Measurements from ENCODE around the gene IL17RB.

IL17RB gene

DNA sequence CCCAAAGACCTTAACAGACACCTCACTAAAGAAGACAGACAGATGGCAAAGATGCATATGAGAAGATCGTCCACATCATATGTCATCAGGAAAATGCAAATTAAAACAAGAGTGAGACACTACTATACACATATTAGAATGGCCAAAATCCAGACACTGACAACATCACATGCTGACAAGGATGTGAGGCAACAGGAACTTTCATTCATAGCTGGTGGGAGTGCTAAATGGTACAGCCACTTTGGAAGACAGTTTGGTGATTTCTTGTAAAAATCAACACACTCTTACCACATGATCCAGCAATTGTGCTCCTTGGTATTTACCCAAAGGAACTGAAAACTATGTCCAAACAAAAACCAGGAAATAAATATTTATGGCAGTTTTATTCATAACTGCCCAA lies 17.8 kb upstream of the IL17RB start:
- DNase-seq (ENCODE audit: low read depth, low spot score) = no peak

DNA sequence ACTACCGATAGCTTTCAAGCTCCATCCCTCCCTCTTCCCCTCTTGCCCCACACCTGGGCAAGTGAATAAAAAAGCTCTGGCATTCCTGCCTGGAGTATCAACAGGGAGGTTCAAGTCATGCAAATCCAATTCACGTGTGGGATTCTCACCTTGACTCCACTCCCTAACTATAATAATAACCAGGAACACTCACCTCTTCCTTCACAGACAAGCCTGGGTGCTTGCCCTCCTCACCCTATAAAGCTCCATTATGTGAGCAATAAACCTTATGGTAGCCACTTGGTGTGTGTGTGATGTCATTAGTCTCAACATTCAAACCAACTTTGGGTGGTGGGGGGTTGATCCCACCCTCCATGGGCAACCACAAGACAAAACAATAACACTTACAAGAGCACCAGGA lies 16.8 kb upstream of the IL17RB start:
- no peak for DNase-seq (ENCODE audit: low read depth, low spot score)

DNA sequence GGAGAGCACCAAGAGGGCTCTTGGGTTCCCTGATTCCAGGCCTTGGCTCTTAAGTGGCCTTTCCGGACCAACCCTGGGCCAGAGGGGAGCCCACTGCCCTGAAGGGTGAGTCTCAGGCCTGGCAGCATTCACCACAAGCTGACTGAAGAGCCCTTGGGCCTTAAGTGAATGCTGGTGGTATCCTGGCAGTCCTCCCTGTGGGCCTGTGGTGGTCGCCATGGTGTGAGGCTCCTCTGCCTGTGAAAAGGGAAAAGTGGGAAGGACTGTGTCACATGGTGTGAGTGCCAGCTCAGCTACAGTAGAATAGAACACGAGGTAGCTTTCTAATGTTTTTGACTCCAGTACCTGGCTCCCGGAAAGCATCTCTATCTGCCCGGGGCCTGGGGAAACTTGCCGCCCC lies 15.4 kb upstream of the IL17RB start:
- no peak for DNase-seq (ENCODE audit: low read depth, low spot score)

DNA sequence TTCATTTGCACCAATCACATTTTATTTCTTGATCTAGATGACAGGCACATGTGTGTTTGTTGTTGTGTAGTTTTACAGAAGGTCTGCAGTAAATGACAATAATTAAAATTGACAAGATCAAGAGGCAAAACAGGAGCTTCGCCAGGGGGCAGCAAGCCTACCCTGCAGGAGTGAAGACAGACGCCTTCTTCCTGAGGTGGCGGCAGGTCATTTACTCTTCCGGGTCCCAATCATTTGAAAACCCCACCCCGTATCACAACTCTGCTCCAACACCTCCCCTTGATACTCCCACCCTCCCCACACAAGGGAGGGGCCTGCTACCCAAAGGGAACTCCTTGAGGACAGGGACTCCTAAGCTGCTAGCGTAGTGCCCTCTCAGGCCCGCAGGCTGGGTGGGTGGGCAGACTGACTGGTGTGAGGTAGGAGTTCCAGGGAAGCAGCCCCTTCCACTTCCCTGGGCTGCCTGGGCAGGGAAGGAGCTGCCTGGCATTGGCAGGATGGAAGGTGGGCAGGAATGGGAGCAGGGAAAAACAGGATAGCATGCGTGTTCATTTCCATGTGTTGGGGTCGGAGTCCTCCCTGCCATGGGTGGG lies 13.2 kb upstream of the IL17RB start:
- no peak for DNase-seq (ENCODE audit: low read depth, low spot score)

DNA sequence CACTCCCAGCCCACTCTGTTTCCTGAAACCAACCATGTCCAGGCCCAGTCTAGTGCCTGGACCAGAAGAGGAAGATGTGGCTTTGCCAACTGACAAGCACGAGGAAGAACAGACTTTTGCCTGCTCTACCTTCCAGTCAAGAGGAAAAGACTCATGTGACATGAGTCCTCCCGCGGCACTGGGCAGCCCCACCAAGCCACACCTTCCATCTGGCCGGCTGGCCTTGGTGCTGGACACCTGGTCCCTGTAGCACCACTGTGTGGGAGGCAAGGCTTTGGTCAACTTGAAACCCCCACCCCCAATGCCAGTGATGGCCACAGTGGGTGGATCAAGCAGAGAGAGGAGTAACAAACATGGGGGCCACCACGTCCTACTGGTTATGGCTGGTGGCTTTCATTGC lies 12.7 kb upstream of the IL17RB start:
- DNase-seq (ENCODE audit: low read depth, low spot score) = no peak

DNA sequence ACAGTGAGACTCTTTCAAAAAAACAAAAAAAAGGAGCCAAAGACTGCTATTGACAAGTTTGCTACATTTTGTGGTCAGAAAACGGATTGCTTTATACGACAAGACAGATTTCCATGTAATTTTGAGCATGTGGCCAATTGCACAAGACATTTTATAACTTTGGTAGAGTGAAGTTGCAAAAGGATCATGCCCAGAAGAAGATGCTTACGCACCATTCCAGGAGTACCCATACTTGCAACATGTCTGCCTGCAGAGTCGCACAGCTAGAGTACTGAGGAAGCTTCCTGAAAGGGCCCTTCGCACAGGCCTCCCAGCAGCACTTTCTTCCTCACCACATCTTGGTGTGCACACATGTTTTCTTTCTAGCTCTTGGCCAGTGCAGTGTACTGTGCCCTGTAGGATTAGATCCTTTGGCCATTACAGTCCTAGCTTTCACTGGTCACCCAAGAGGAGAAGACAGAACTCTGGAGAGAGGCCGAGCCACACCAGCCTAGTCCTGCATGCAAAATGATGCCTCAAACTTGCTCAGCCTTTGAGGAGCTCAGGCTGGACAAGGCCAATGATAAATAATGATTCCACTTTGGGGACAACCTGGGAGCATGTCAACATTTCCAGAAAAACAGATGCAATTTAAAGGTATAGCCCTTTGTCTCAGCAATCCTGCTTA lies 11.8 kb upstream of the IL17RB start:
- DNase-seq (ENCODE audit: low read depth, low spot score) = no peak

DNA sequence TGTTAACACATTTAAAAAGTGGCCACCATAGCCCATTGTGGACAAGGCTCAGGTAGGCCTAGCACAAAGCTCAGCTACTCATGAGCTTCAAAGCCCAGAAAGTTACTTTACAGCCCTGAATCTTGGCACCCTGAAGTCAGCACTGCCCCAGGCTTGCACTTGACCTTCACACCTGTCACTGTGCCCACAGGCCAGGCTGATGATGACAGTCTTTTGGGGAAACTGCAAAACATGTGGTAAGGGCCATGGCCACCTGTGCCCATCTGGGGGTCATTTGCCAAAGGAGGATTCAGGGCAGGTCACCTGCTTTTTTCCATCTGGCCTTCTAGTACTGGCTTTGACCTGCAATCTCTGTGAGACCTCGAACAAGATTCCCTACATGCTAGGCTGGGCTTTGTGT lies 11.1 kb upstream of the IL17RB start:
- DNase-seq (ENCODE audit: low read depth, low spot score) = no peak

DNA sequence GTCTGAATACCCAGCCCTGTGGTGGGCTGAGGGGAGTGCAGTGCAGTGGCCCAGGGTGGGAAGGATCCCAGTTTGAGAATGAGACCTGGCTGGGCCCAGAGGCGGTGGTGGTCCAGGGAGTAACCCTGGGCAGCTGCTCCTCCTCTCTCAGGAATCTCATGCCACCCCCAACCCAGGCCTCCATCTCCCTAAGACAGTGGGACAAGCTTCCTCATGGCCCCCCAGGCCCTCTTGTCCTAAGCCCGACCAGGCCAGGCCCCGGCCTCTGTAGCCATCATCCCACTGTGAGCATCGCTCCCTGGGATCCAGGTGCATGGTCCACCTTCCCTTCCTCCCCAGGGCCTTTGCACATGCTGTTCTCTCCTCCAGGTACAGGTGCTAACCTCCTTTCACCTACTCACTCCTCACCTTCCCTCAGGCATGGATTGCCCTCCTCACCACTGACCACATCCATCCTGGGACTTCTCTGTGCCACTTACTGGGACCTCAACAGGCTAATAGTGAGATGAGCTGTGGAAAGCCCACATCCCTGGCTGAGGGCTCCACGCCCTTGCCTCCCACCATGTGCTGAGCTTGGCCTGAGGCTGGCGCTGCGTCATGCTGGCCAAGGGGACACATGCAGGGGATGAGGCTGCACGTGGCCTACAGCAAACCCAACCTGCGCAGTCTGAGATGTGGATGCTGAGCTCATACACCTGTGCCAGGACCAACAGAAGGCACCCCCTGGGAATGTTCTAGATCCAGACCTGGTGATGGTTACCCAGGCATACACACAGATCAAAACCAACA lies 10.1 kb upstream of the IL17RB start:
- DNase-seq (ENCODE audit: low read depth, low spot score) = no peak

DNA sequence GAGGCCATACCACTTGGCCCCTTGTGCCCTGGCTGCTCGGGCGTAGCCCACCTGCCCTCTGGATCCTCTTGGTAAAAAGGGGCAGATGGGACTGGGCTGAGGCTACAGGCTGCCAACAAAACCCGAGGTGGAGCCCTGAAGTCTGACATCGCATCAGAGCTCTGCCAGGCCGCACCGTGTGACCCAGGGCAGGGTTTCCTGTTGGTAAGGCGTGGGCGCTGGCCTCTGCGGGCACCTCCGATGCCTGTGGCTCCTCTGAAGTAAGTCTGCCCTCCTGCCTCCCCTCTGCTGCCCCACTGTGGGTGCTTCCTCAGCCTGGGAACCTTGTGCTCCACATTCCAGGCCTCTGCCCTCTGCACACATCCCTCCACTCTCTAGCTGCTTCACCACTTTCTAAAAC lies 9.0 kb upstream of the IL17RB start:
- no peak for DNase-seq (ENCODE audit: low read depth, low spot score)

DNA sequence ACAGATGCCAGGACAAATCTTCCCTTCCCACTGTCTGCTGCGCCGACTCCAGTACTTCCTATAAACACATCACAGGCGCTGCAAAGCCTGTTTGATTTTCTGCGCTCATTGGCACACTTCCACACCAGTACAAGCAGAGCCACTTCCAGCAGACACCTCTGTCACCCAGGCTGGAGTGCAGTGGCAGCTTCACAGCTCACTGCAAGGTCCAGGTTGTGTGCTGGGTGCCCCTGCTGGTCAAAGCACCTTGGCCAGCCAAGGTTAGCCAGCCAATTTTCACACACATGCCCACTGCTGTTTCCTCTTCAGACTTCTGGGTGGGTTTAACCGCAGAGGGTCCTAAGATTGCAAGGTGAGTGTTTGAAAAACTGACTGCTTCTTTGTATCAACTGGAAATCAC lies 5.1 kb upstream of the IL17RB start:
- no peak for DNase-seq (ENCODE audit: low read depth, low spot score)

DNA sequence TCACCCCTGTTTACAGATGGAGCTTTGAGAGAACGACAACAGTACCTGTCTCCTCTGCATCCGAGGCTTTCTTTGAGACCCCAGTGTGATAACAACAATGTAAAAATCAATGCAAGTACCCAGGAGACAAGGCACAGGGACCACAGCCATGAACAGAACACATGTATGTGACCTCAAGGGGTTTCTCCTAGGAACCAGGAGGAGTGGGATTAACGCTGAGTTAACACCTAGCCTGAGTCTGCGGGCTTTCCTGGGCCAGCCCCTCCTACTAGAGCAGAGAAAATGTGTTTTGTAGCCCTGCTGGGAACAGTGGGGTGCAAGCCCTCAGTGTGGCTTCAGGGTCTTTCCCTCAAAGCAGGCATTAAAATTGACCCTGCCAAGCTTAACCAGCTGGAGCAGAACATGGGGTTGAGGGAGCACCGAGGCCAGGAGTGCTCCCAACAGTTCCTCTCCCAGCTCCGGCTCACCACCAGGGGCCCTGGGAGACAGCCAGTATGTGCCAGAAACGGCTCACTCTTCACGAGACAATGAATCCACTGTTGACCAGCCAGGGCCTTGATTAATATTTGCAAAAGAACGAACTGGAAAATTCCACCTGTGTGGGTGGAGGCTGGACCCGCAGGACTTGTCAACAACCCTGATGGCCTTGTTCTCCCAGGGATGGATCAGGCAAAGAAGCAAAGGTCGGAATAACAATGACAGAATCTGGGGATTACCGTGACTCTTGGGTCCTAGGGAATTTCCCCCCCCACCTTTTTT lies 3.8 kb upstream of the IL17RB start:
- no peak for DNase-seq (ENCODE audit: low read depth, low spot score)

DNA sequence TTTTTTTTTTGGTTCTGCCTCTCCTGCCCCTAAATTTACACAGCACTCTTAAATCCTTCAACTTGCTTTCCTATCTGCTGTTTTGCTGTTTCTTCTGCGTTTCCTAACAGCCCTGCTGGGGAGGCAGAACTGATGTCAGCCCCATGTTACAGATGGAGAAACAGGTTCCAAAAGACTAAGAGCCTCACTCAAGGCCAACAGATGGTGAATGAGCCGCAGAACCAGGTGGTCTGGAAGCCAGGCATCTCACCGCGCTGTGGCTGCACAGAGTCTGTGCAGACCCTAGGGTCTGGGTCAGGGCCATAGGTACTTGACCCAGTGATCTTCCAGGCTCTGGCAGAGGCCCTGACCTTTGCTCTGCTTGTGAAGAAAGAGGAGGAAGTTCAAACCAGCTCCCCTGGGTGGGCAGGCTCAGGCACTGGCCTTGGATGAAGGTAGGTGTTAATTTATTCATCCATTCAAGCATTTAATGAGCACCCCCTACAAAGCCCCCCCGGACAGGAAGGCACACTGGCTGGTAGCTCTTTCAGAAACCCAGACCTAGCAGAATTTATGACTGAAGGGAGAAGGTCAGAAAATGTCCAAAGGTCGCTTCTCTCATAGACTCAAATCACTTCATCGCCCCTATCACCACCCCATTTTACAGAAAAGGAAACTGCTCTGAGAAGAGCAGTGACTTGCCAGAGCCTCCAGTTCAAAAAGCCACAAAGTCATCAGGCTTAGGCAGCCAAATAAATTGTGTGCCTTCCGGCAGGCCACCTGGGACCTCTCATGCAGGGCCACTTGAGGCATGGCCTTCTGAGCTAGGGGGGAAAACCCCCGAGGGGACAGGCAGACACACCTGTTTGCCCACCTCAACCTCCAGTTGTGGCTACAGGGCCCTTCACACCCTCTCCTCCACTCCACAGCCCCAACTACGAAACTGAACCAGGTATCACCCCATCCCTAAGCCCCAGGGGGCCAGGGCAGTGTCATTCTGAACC lies 2.9 kb upstream of the IL17RB start:
- DNase-seq (ENCODE audit: low read depth, low spot score) = no peak

DNA sequence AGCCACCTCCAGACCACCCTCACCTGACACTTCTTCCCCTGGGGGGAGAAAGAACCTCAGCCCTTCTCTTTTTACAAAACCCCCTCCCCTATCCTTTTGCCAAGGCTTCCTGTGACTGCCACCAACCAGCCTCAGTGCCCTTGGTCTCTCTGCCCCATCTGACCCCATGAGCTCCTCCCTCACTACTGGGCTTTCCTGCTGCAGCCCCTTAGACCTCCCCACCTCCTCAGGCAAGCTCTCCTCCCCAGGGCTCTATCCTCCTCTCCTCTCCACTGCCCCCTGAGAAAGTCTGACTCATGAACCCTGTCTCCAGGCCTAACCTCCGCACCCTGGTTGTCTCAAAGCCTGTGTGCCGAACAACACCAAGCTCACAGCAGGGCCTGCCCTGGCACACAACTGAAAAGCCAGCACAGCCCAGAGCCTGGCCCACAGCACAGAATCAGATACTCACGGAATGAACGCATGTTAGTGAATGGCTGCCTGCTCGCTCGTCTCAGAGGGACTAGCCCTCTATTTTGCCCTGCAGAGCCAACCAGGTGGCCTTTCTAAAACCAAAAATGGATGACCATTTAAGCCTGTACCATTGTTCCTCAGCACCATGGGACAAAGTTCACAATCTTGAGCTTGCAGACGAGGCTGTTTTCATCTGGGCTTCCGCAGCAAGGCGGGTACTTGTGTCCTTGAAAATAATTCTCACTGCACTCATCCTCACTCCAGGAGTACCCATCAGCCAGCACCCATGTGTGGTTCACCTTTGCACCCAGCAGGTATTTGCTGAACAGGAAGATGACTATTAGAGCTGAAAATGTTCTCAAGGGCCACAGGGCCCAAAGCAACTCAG lies 1.9 kb upstream of the IL17RB start:
- no peak for DNase-seq (ENCODE audit: low read depth, low spot score)

DNA sequence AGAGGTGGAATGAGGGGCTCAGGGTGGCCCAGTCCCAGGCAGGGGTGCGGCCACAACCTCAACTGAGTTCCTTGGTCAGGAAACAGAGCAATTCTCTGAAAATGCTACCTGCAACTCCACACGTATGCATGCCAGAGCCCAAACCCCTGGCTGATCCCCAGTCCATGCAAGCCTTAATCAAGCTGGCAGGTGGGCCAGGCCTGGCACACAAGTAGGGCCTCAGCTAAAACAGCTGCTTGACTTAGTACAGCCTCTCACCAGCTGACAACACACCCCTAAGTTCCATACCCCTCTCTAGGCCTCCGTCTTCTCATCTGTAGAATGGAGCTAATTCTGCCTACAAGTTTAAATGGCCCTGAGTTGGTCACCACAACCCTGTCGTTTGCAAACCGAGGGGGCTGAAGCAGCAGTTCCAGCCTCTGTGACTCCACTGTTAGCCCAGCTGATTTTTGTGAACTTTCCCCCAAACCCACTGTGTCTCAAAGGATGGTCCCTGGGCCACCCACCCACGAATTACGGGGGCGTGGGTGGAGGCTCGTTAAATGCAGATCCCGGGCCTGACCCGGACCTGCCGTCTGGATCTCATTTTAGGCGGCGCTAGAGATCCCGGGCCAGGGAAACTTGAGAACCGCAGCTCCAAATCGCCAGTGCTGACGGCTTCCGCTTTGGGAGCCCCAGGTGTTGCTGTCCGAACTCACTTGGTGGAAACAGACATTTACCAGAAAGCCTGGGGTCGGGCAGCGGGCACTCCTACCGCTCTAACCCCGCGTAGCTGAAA lies 1.1 kb upstream of the IL17RB start:
- no peak for DNase-seq (ENCODE audit: low read depth, low spot score)

DNA sequence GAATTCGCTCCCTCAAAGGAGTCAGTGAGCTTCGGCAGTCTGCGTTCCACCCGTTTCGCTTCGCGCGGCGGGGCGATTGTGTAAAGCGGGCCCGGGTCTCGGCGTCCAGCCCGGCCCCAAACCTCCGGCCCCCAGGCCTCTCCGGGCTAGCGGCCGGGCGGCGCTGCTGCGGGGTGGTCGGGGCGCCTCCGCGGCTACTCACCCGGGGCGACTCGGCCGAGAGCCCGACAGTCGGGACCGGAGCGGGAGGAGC lies 561 bp upstream of the IL17RB start:
- no peak for DNase-seq (ENCODE audit: low read depth, low spot score)

DNA sequence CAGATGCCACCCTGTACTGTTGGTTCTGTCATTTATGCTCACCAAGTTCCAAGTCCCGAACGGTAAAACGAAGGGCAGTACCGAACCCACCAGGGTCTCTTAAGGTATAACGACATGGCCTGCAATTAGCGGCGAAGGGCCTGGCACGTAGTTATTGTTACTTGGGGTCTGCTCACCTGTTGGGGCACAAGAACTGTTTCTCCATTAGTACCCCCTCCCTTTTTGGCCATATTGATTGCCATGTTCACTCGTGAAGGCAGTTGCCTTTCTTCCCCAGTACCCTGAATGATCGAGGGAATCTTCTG lies 435 bp downstream of the IL17RB start:
- DNase-seq (ENCODE audit: low read depth, low spot score) = no peak

DNA sequence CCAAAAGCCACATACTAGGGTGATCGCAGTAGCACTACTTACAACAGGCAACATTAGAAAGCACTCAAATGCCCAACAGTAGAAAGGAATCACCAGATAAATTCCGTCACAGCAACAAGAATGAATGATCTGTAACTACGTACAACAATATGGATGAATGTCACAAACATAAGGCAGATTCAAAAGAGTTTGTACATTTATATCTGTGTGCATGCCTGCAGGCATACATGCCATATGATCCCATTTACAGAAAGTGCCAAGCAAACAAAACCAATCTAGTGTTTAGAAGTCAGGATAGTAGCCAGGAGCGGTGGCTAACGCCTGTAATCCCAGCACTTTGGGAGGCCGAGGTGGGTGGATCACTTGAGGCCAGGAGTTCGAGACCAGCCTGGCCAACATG lies 3.5 kb downstream of the IL17RB start:
- no peak for DNase-seq (ENCODE audit: low read depth, low spot score)

DNA sequence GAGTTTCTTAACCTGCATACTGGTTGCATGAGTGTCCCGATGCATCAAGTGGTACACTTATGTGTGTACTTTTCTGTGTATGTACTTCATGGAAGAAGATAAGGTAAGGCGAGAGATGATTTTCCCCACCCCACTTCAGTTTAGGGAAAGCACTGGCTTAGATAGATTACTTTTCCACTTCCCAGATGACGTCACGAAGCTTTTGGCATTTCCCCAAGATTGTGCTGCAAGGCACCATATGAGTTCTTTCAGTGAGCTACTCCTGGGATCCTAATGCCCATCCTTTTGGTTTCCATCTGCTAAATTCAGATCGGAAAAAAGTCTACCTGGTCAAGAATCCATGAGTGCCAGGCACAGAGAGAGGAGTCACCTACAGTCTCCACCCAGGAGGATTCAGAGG lies 4.5 kb downstream of the IL17RB start:
- no peak for DNase-seq (ENCODE audit: low read depth, low spot score)

DNA sequence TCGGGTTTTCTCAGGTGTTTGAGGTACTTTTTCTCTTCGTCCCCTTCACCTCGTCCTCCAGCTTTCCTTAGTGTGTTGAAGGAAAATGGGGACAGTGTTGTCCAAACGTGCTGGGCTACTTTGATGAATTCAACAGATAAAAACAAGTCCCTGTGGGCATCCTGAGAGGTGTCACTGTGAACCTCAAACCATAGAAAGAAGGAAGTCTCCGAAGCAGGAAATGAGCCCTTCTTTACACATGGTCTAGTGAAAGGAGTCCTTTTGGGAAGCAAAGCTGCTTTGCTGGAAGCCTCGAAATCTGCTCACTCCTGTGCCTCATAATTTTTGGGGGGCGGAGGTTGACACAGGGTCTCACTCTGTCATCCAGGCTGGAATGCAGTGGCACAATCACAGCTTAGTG lies 10.6 kb downstream of the IL17RB start:
- DNase-seq (ENCODE audit: low read depth, low spot score) = no peak
